K562 (cell line): ENCODE data around the gene ALOX12. TPM values are rescaled to one million over a fixed set of nuclear protein-coding genes. Genes with fewer than 3 reads are reported as not detected.
A peak's percentile ranks its signal among the peaks of the same experiment; 100 is the strongest.

Source experiments
- ATAC-seq: fragments of 200-7000 bp; cut with Tn5 transposase; 3 replicates; pipeline ENCODE4 v1.9.1; 2020; ENCODE audit warnings: moderate library complexity
- BruUV-seq: library from RNA; stranded (reverse); fragments of 400-500 nt; replicated peaks from 2 replicates; lab custom pipeline; 2021; lab: Mats Ljungman, UMichigan
- CTCF ChIA-PET: fragments of 300-600 bp; formaldehyde crosslinking; extraction: SDS; loops from one replicate; lab custom pipeline; 2021; ENCODE audit warnings: low intra/inter-chr PET ratio; lab: Yijun Ruan, JAX
- POLR2A ChIA-PET: fragments of 300-600, 350-650 bp; sonication (Branson Sonifier 250); formaldehyde crosslinking; extraction: SDS; loops from one replicate; lab custom pipeline; 2021; ENCODE audit warnings: antibody characterized with exemption, inconsistent platforms; lab: Yijun Ruan, JAX
- DNase-seq, 4 experiments: peaks; one replicate each; pipeline versions ENCODE4 v3.0.0 to v3.0.0-alpha.2; 2011 to 2018; ENCODE audit warnings: low spot score in 3 of 4, mixed read lengths in 3 of 4; ENCODE audit errors: extremely low read depth in 1 of 4
- FAIRE-seq: peaks from 2 replicates; lab custom pipeline; 2011; peaks lifted over from hg19 to GRCh38; lab: Jason Lieb, UNC
- H2AFZ ChIP-seq: 2 replicates; pipeline ENCODE4 v1.6.0; 2011; ENCODE audit warnings: low read depth, low read length, control low read depth, inconsistent platforms
- H3K27ac ChIP-seq: fragments of 200-600 bp; 3 replicates; pipeline ENCODE4 v1.8.0; 2011; ENCODE audit warnings: low read depth, mild to moderate bottlenecking, control low read depth, inconsistent platforms, low read length, moderate library complexity, mixed read lengths; ENCODE audit errors: extremely low read depth
- H3K27me3 ChIP-seq, 2 experiments: fragments of 300-600 bp in 1 of 2; 2 replicates in 1 of 2; 3 replicates in 1 of 2; pipeline versions ENCODE4 v1.6.0 to v1.8.0; 2011; ENCODE audit warnings: inconsistent platforms in 2 of 2, low read length in 2 of 2, mild to moderate bottlenecking in 1 of 2, mixed read lengths in 1 of 2, moderate library complexity in 1 of 2; ENCODE audit not compliant: control insufficient read depth in 2 of 2, insufficient read depth in 2 of 2
- H3K36me3 ChIP-seq: fragments of 300-600 bp; 3 replicates; pipeline ENCODE4 v1.8.0; 2011; ENCODE audit warnings: mild to moderate bottlenecking, low read length, inconsistent platforms; ENCODE audit not compliant: control insufficient read depth, insufficient read depth
- H3K4me1 ChIP-seq, 2 experiments: fragments of 200-600 bp in 1 of 2; replicated peaks in 1 of 2; 2 replicates in 1 of 2; 3 replicates in 1 of 2; pipeline versions ENCODE4 v1.5.1 to v1.8.0; 2011; ENCODE audit warnings: inconsistent platforms in 2 of 2, low read length in 2 of 2, mild to moderate bottlenecking in 1 of 2, mixed read lengths in 1 of 2, moderate library complexity in 1 of 2; ENCODE audit not compliant: control insufficient read depth in 2 of 2, insufficient read depth in 2 of 2
- H3K4me2 ChIP-seq: 2 replicates; pipeline ENCODE4 v1.6.1; 2011; ENCODE audit warnings: low read length, control low read depth, inconsistent platforms, mixed read lengths; ENCODE audit not compliant: insufficient read depth
- H3K4me3 ChIP-seq: fragments of 200-600 bp; sonication (generic), shearing (Covaris generic); 2 replicates; pipeline ENCODE4 v1.5.1; 2016; ENCODE audit warnings: control low read depth, inconsistent platforms
- H3K79me2 ChIP-seq: fragments of 200-600 bp; 3 replicates; pipeline ENCODE4 v1.8.0; 2011; ENCODE audit warnings: low read length, inconsistent platforms; ENCODE audit not compliant: control insufficient read depth, insufficient read depth
- H3K9ac ChIP-seq, 2 experiments: 2 replicates each; pipeline versions ENCODE4 v1.6.0 to v1.6.1; 2011; ENCODE audit warnings: low read depth in 2 of 2, low read length in 2 of 2, control low read depth in 1 of 2, inconsistent platforms in 1 of 2, mild to moderate bottlenecking in 1 of 2, mixed read lengths in 1 of 2; ENCODE audit not compliant: insufficient read depth in 1 of 2
- H3K9me1 ChIP-seq: one replicate; pipeline ENCODE4 v1.6.0; 2011; ENCODE audit warnings: inconsistent platforms, mild to moderate bottlenecking, low read length, moderate library complexity; ENCODE audit not compliant: control insufficient read depth, insufficient read depth
- H3K9me3 ChIP-seq: replicated peaks from 2 replicates; pipeline ENCODE4 v1.5.1; 2011; ENCODE audit warnings: low read depth, low read length, inconsistent platforms; ENCODE audit not compliant: control insufficient read depth, insufficient read depth
- H4K20me1 ChIP-seq: replicated peaks from 2 replicates; pipeline ENCODE4 v1.6.1; 2011; ENCODE audit warnings: low read length, inconsistent platforms, mixed read lengths; ENCODE audit not compliant: control insufficient read depth, insufficient read depth
- BMI1 ChIP-seq: fragments of 150-350 bp; IDR thresholded peaks from 2 replicates; pipeline ENCODE4 v1.6.1; 2014; ENCODE audit warnings: low read length
- CEBPZ ChIP-seq: fragments of 150-350 bp; IDR thresholded peaks from 2 replicates; pipeline ENCODE4 v1.6.1; 2014; ENCODE audit warnings: low read depth, mild to moderate bottlenecking, low read length, borderline replicate concordance
- HOXB6 ChIP-seq: fragments of 250-450 bp; sonication (Bioruptor Pico); IDR thresholded peaks from 2 replicates; pipeline ENCODE4 v1.5.1; 2022; ENCODE audit warnings: mild to moderate bottlenecking, borderline replicate concordance
- JUNB ChIP-seq: fragments of 450-650 bp; formaldehyde crosslinking; conservative IDR thresholded peaks from 2 replicates; pipeline ENCODE4 v1.4.0; 2020; ENCODE audit warnings: mild to moderate bottlenecking
- POLR3A ChIP-seq: IDR thresholded peaks from 2 replicates; pipeline ENCODE4 v1.6.1; 2011; ENCODE audit warnings: borderline replicate concordance, mild to moderate bottlenecking, moderate library complexity; ENCODE audit not compliant: insufficient read length, insufficient read depth; ENCODE audit errors: extremely low read depth
- RAD51 ChIP-seq: fragments of 450-650 bp; IDR thresholded peaks from 2 replicates; pipeline ENCODE4 v1.7.1; 2016; ENCODE audit warnings: low read depth, mild to moderate bottlenecking, borderline replicate concordance
- SAP30 ChIP-seq: fragments of 200-600 bp; sonication (generic); IDR thresholded peaks from 2 replicates; pipeline ENCODE4 v1.6.1; 2012; ENCODE audit warnings: borderline replicate concordance, low read depth, mild to moderate bottlenecking, moderate library complexity, low read length, control low read depth, inconsistent platforms; ENCODE audit not compliant: insufficient read depth, poor library complexity, severe bottlenecking
- SNRNP70 ChIP-seq: fragments of 200-400 bp; formaldehyde crosslinking; optimal IDR thresholded peaks from 2 replicates; pipeline ENCODE3; 2017; ENCODE audit warnings: low read depth, low read length
- TBP ChIP-seq: optimal IDR thresholded peaks from 2 replicates; pipeline ENCODE3; 2011; ENCODE audit warnings: low read depth, low read length, improper control_type of control experiment
- THRAP3 ChIP-seq: fragments of 450-650 bp; IDR thresholded peaks from 2 replicates; pipeline ENCODE4 v1.6.1; 2016; ENCODE audit warnings: mild to moderate bottlenecking, inconsistent platforms, borderline replicate concordance
- XRCC5 ChIP-seq: fragments of 200-400 bp; formaldehyde crosslinking; IDR thresholded peaks from 2 replicates; pipeline ENCODE4 v1.6.1; 2017; ENCODE audit warnings: low read depth, mild to moderate bottlenecking, low read length
- ZEB2 ChIP-seq: fragments of 450-650 bp; IDR thresholded peaks from 2 replicates; pipeline ENCODE4 v1.6.1; 2016
- ZNF785 ChIP-seq: fragments of 250-450 bp; sonication (Bioruptor Pico); IDR thresholded peaks from 2 replicates; pipeline ENCODE4 v1.4.0; 2020; ENCODE audit warnings: mild to moderate bottlenecking
- WGBS: fragments of 100-300 bp; shearing (Covaris generic); methylation state at CpG from one replicate; pipeline ENCODE4 v1.1.6; 2016; ENCODE audit warnings: low coverage, mixed read lengths; ENCODE audit not compliant: insufficient coverage; ENCODE audit errors: missing lambda C conversion rate; 5-methylcytosine and 5-hydroxymethylcytosine counted together
- in situ Hi-C: fragments of 300-500 bp; cut with MboI; formaldehyde crosslinking; loops from 4 replicates; pipeline ENCODE4 v1.15.0; 2018; ENCODE audit warnings: inconsistent platforms, mixed read lengths
- intact Hi-C: fragments of 100-400 bp; cut with micrococcal nuclease; formaldehyde crosslinking; loops from 2 replicates; pipeline ENCODE4 v1.14.2; 2022
- polyA plus RNA-seq, 8 experiments: library from polyadenylated mRNA; depleted of rRNA in 4 of 8; stranded (reverse) in 5 of 8; unstranded in 3 of 8; fragments of >200 nt; fragmentation: Nextera tagmentation in 2 of 8; fragmentation: Illumina TruSeq in 1 of 8; extraction: Ambion mirVana in 2 of 8; extraction: Trizol in 1 of 8; gene quantifications; 2 replicates each; pipeline versions ENCODE4 v1.2.1 to v1.2.3, GENCODE V29; 2011 to 2014; ENCODE audit warnings: inconsistent platforms in 1 of 8, missing spikeins in 1 of 8
- total RNA-seq, 7 experiments: library from RNA; depleted of rRNA in 6 of 7; stranded (reverse); fragments of >200 nt in 6 of 7; fragmentation: Illumina TruSeq in 2 of 7; extraction: Trizol in 2 of 7; gene quantifications; 2 replicates each; pipeline versions ENCODE4 v1.2.1 to v1.2.3, GENCODE V29; 2011 to 2021; ENCODE audit warnings: low replicate concordance in 1 of 7
- TF ChIP-seq, protein P1 (sequence below): IDR thresholded peaks from 2 replicates; pipeline ENCODE4 v1.6.1; 2016; ENCODE audit warnings: missing genetic modification characterization, missing compliant biosample characterization
- TF ChIP-seq, protein P2 (sequence below): fragments of 450-650 bp; formaldehyde crosslinking; IDR thresholded peaks from 2 replicates; pipeline ENCODE4 v1.4.0; 2022; ENCODE audit warnings: missing genetic modification characterization

ALOX12 gene
- total and polyA plus RNA-seq, 9 of the 15 experiments (the other 6 are each of a cell fraction or from before 2014, with no cell fraction given): 0.09 to 1.1 (median 0.47) TPM; not detected in 1

DNA sequence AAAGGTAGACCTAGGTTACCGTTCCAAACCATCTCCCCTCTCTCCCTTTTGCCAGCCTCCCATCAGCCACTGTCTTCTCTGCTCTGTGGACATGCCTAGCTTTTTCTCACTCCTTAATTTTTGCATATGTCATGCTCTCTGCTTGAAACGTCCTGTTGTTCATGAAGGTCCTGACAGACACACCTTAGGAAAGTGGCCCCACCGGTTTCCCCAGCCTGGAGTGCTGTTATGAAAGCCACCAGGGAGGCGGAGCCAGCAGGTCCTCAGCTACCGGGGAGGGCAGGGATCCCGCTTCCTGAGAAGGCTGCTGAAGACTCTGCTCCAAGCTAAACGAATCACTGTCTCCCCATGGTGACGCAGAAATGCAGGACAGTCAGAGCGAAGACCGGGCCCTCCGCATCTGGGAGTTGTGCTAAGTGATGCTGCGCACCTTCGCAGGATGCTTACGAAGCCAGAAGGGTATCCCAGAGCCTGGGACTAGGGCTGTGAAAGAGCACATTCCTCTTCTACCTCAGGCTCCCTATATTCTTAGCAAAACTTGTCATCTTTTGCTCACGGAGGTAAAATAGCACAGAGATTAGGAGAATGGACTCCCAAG is 50.4 kb downstream of the ALOX12 start:
- CTCF ChIA-PET: interaction anchor here (0.7 to 3.6 kb wide), 3 partner anchors 89 to 131 kb away, joined by 3 to 41 read pairs (median 11); no protein-coding TSS in a partner anchor
- TF ChIP-seq, protein P1, sequence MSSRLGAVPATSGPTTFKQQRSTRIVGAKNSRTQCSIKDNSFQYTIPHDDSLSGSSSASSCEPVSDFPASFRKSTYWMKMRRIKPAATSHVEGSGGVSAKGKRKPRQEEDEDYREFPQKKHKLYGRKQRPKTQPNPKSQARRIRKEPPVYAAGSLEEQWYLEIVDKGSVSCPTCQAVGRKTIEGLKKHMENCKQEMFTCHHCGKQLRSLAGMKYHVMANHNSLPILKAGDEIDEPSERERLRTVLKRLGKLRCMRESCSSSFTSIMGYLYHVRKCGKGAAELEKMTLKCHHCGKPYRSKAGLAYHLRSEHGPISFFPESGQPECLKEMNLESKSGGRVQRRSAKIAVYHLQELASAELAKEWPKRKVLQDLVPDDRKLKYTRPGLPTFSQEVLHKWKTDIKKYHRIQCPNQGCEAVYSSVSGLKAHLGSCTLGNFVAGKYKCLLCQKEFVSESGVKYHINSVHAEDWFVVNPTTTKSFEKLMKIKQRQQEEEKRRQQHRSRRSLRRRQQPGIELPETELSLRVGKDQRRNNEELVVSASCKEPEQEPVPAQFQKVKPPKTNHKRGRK: no peak
- TF ChIP-seq BMI1: no peak
- TF ChIP-seq HOXB6 (CRISPR knock-in tag): no peak
- no peak for TF ChIP-seq JUNB (CRISPR knock-in tag)
- TF ChIP-seq XRCC5: no peak
- no peak for TF ChIP-seq RAD51
- TF ChIP-seq SAP30: no peak
- TF ChIP-seq ZEB2: no peak
- TF ChIP-seq THRAP3: no peak
- no peak for TF ChIP-seq TBP
- TF ChIP-seq CEBPZ: no peak
- no peak for TF ChIP-seq POLR3A
- no peak for TF ChIP-seq SNRNP70
- no peak for TF ChIP-seq ZNF785 (CRISPR knock-in tag)
- TF ChIP-seq, protein P2, sequence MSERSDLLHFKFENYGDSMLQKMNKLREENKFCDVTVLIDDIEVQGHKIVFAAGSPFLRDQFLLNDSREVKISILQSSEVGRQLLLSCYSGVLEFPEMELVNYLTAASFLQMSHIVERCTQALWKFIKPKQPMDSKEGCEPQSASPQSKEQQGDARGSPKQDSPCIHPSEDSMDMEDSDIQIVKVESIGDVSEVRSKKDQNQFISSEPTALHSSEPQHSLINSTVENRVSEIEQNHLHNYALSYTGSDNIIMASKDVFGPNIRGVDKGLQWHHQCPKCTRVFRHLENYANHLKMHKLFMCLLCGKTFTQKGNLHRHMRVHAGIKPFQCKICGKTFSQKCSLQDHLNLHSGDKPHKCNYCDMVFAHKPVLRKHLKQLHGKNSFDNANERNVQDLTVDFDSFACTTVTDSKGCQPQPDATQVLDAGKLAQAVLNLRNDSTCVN: no peak
- H3K27ac ChIP-seq: no peak overlapping the region
- no peaks in the 10 kb centered on the region for H4K20me1 ChIP-seq
- H3K4me3 ChIP-seq: no peak overlapping the region
- POLR2A ChIA-PET: interaction anchor here (1.0 to 3.2 kb wide), 4 partner anchors 10 to 139 kb away, joined by 3 to 10 read pairs (median 4); partner anchors contain the start of gene SLC16A13
- H3K9ac ChIP-seq: 0 out of 4 replicates have a peak overlapping the region, but pooled peaks of 1 of the 2 experiments have one; percentile 29
- ATAC-seq (peak; percentile 61), FAIRE-seq (no peak), DNase-seq (no peak)
- intact Hi-C loops: loop anchor here (1.0 kb wide), 1 partner anchor 90 kb away; no protein-coding TSS in a partner anchor
- H3K9me3 ChIP-seq: no peaks in the 10 kb centered on the region
- peaks cover 0 to 26% of the 10 kb centered on the region in 2 experiments; a peak in 4 of 5 replicates for H3K4me1 ChIP-seq
- H3K79me2 ChIP-seq: no peaks in the 10 kb centered on the region
- H3K4me2 ChIP-seq: peak overlapping the region; percentile 57
- 27% methylated on average over 12 of the region's 15 CpGs for WGBS
- H3K27me3 ChIP-seq: peaks cover 0 to 6% of the 10 kb centered on the region in 2 experiments; a peak in 4 of 5 replicates
- in situ Hi-C loops: loop anchor here (10.0 to 25.0 kb wide), 2 partner anchors 289 to 516 kb away; partner anchors contain the start of genes ACAP1, SENP3 and TNFSF13
- BruUV-seq: no TSS peak
- no peaks in the 10 kb centered on the region for H3K36me3 ChIP-seq
- H3K9me1 ChIP-seq: no peaks in the 10 kb centered on the region
- peak overlapping the region; percentile 30 for H2AFZ ChIP-seq
